ENCODE measurements around the gene SHC3. TPM values are rescaled to one million over a fixed set of nuclear protein-coding genes. Genes with fewer than 3 reads are reported as not detected.

SHC3 gene
- total RNA-seq, 2 donors from 2014 or later = 0.02 TPM; not detected in 1

- DNase-seq (ENCODE audit: low spot score in 2 of 2) (no peak), ATAC-seq (no peak)
- Mint-ChIP-seq H3K36me3 (no peaks in the 10 kb centered on the region), H3K9me3 (no peaks in the 10 kb centered on the region), H3K27ac (no peak overlapping the region)
These were observed 180.1 kb downstream of the SHC3 start for GRCh38 chr9:88998503-88998902.

GRCh38 chr9:88997646-88998045, 181.0 kb downstream of the SHC3 start:
- H3K9me3 Mint-ChIP-seq = no peaks in the 10 kb centered on the region
- H3K27ac Mint-ChIP-seq = no peak overlapping the region
- DNase-seq (ENCODE audit: low spot score in 2 of 2) = no peak
- no peaks in the 10 kb centered on the region for H3K36me3 Mint-ChIP-seq
- no peak for ATAC-seq

GRCh38 chr9:88996921-88997235, 181.7 kb downstream of the SHC3 start:
- Mint-ChIP-seq H3K36me3 (no peaks in the 10 kb centered on the region), H3K9me3 (no peaks in the 10 kb centered on the region), H3K27ac (no peak overlapping the region)
- ATAC-seq = no peak
- DNase-seq (ENCODE audit: low spot score in 2 of 2) = no peak

GRCh38 chr9:88996046-88996920, 182.3 kb downstream of the SHC3 start:
- no peak for DNase-seq (ENCODE audit: low spot score in 2 of 2)
- ATAC-seq = no peak
- no peak overlapping the region for H3K27ac Mint-ChIP-seq
- no peaks in the 10 kb centered on the region for H3K9me3 Mint-ChIP-seq
- H3K36me3 Mint-ChIP-seq = no peaks in the 10 kb centered on the region

- Mint-ChIP-seq H3K36me3 (no peaks in the 10 kb centered on the region), H3K27ac (no peak overlapping the region), H3K9me3 (no peaks in the 10 kb centered on the region)
- ATAC-seq (no peak), DNase-seq (ENCODE audit: low spot score in 2 of 2) (no peak)
These were observed 183.0 kb downstream of the SHC3 start for GRCh38 chr9:88995627-88996026.

GRCh38 chr9:88995200-88995577, 183.4 kb downstream of the SHC3 start:
- H3K27ac Mint-ChIP-seq = no peak overlapping the region
- ATAC-seq (no peak), DNase-seq (ENCODE audit: low spot score in 2 of 2) (no peak)
- no peaks in the 10 kb centered on the region for H3K9me3 Mint-ChIP-seq
- no peaks in the 10 kb centered on the region for H3K36me3 Mint-ChIP-seq

GRCh38 chr9:88994469-88995199, 184.0 kb downstream of the SHC3 start:
- H3K27ac Mint-ChIP-seq = no peak overlapping the region
- DNase-seq (ENCODE audit: low spot score in 2 of 2) (no peak), ATAC-seq (no peak)
- no peaks in the 10 kb centered on the region for H3K36me3 Mint-ChIP-seq
- H3K9me3 Mint-ChIP-seq = no peaks in the 10 kb centered on the region

- Mint-ChIP-seq H3K9me3 (no peaks in the 10 kb centered on the region), H3K27ac (no peak overlapping the region), H3K36me3 (no peaks in the 10 kb centered on the region)
- ATAC-seq = no peak
- DNase-seq (ENCODE audit: low spot score in 2 of 2) = no peak
These were observed 184.7 kb downstream of the SHC3 start for GRCh38 chr9:88993871-88994460.

GRCh38 chr9:88993327-88993726, 185.3 kb downstream of the SHC3 start:
- no peak for DNase-seq (ENCODE audit: low spot score in 2 of 2)
- H3K9me3 Mint-ChIP-seq = no peaks in the 10 kb centered on the region
- ATAC-seq = no peak
- H3K36me3 Mint-ChIP-seq = no peaks in the 10 kb centered on the region
- H3K27ac Mint-ChIP-seq = no peak overlapping the region

- H3K9me3 Mint-ChIP-seq = no peaks in the 10 kb centered on the region
- no peaks in the 10 kb centered on the region for H3K36me3 Mint-ChIP-seq
- ATAC-seq (no peak), DNase-seq (ENCODE audit: low spot score in 2 of 2) (no peak)
- no peak overlapping the region for H3K27ac Mint-ChIP-seq
These were observed 186.1 kb downstream of the SHC3 start for GRCh38 chr9:88992556-88992955.

GRCh38 chr9:88991066-88992034, 187.3 kb downstream of the SHC3 start, which contains the start of gene S1PR3:
TSS of gene S1PR3 (plus strand) at chr9:88991468. CDS start at chr9:89001201, 9,733 bp downstream.
- H3K36me3 Mint-ChIP-seq = no peaks in the 10 kb centered on the region
- DNase-seq (ENCODE audit: low spot score in 2 of 2) (peak in 1 of 2 donors; percentile 24), ATAC-seq (peak; percentile 33 to 58)
- H3K9me3 Mint-ChIP-seq = no peaks in the 10 kb centered on the region
- no peak within 1 kb of the TSS for H3K27ac Mint-ChIP-seq

- Mint-ChIP-seq H3K9me3 (peaks cover 0 to 2% of the 10 kb centered on the region in 2 donors), H3K27ac (no peak overlapping the region), H3K36me3 (no peaks in the 10 kb centered on the region)
- DNase-seq (ENCODE audit: low spot score in 2 of 2) = no peak
- ATAC-seq = no peak
These were observed 187.9 kb downstream of the SHC3 start for GRCh38 chr9:88990729-88991065.

GRCh38 chr9:88990041-88990728, 188.4 kb downstream of the SHC3 start:
- ATAC-seq (no peak), DNase-seq (ENCODE audit: low spot score in 2 of 2) (no peak)
- H3K36me3 Mint-ChIP-seq = no peaks in the 10 kb centered on the region
- peaks cover 0 to 5% of the 10 kb centered on the region in 2 donors for H3K9me3 Mint-ChIP-seq
- no peak overlapping the region for H3K27ac Mint-ChIP-seq

- Mint-ChIP-seq H3K27ac (peak overlapping the region in 1 of 2 donors; percentile 6), H3K9me3 (peaks cover 0 to 5% of the 10 kb centered on the region in 2 donors), H3K36me3 (no peaks in the 10 kb centered on the region)
- ATAC-seq = peak; percentile 79 to 86
- DNase-seq (ENCODE audit: low spot score in 2 of 2) = peak in 1 of 2 donors; percentile 15
These were observed 189.6 kb downstream of the SHC3 start for GRCh38 chr9:88988796-88989641.

- Mint-ChIP-seq H3K27ac (no peak overlapping the region), H3K36me3 (no peaks in the 10 kb centered on the region), H3K9me3 (peaks cover 0 to 5% of the 10 kb centered on the region in 2 donors)
- ATAC-seq = no peak
- no peak for DNase-seq (ENCODE audit: low spot score in 2 of 2)
These were observed 191.0 kb downstream of the SHC3 start for GRCh38 chr9:88987661-88988060.

Measured in activated naive CD4-positive, alpha-beta T cell treated with anti-CD3 and anti-CD28 coated beads, Interleukin-2, amount 50 U/mL, for 72 hours (primary cell).